K562 (cell line): ENCODE data around the gene BICD1. TPM values are rescaled to one million over a fixed set of nuclear protein-coding genes. Genes with fewer than 3 reads are reported as not detected.
A peak's percentile ranks its signal among the peaks of the same experiment; 100 is the strongest.

ENCODE experiments used
- ATF7 ChIP-seq: fragments of 450-650 bp; IDR thresholded peaks from 2 replicates; pipeline ENCODE4 v1.7.1; 2014; ENCODE audit warnings: mild to moderate bottlenecking, moderate library complexity
- BMI1 ChIP-seq: fragments of 150-350 bp; IDR thresholded peaks from 2 replicates; pipeline ENCODE4 v1.6.1; 2014; ENCODE audit warnings: low read length
- DIDO1 ChIP-seq: fragments of 450-650 bp; IDR thresholded peaks from 2 replicates; pipeline ENCODE4 v1.6.1; 2016; ENCODE audit warnings: low read depth, missing biosample characterization, missing genetic modification characterization
- GABPB1 ChIP-seq: sonication (generic); formaldehyde crosslinking; IDR thresholded peaks from 2 replicates; pipeline ENCODE4 v1.8.0; 2022; ENCODE audit warnings: mild to moderate bottlenecking, missing genetic modification reagents
- GMEB1 ChIP-seq: fragments of 250-450 bp; sonication (Bioruptor Pico); IDR thresholded peaks from 2 replicates; pipeline ENCODE4 v1.4.0; 2020; ENCODE audit warnings: mild to moderate bottlenecking
- HDAC2 ChIP-seq: fragments of 450-650 bp; IDR thresholded peaks from 2 replicates; pipeline ENCODE4 v1.6.1; 2016; ENCODE audit warnings: mild to moderate bottlenecking
- HNRNPLL ChIP-seq: fragments of 200-400 bp; formaldehyde crosslinking; IDR thresholded peaks from 2 replicates; pipeline ENCODE4 v1.6.1; 2017; ENCODE audit warnings: low read length, low read depth, mild to moderate bottlenecking; ENCODE audit not compliant: poor library complexity, severe bottlenecking
- JUND ChIP-seq, 2 experiments: IDR thresholded peaks; 2 replicates in 1 of 2; 3 replicates in 1 of 2; pipeline ENCODE4 v1.6.1; 2011; ENCODE audit warnings: borderline replicate concordance in 2 of 2, low read depth in 2 of 2, low read length in 2 of 2, improper control_type of control experiment in 1 of 2, missing biosample characterization in 1 of 2, missing genetic modification characterization in 1 of 2, missing genetic modification reagents in 1 of 2
- NCOA2 ChIP-seq, 2 experiments: fragments of 450-650 bp; IDR thresholded peaks; 2 replicates each; pipeline ENCODE4 v1.6.1; 2018; ENCODE audit warnings: mild to moderate bottlenecking in 2 of 2, moderate library complexity in 1 of 2; ENCODE audit not compliant: partially characterized antibody in 2 of 2
- NEUROD1 ChIP-seq: fragments of 150-350 bp; IDR thresholded peaks from 2 replicates; pipeline ENCODE4 v1.6.1; 2014; ENCODE audit warnings: borderline replicate concordance, low read length, low read depth; ENCODE audit not compliant: partially characterized antibody
- NRF1 ChIP-seq, 2 experiments: fragments of 450-650 bp; IDR thresholded peaks in 1 of 2; conservative IDR thresholded peaks in 1 of 2; 2 replicates each; pipeline ENCODE4 v1.6.1; 2014; ENCODE audit warnings: mild to moderate bottlenecking in 2 of 2
- PHF20 ChIP-seq: fragments of 450-650 bp; IDR thresholded peaks from 2 replicates; pipeline ENCODE4 v1.6.1; 2018; ENCODE audit not compliant: partially characterized antibody
- PKNOX1 ChIP-seq: fragments of 450-650 bp; IDR thresholded peaks from 2 replicates; pipeline ENCODE4 v1.6.1; 2016
- RBFOX2 ChIP-seq: fragments of 200-400 bp; formaldehyde crosslinking; IDR thresholded peaks from 2 replicates; pipeline ENCODE4 v1.6.1; 2017; ENCODE audit warnings: low read depth, mild to moderate bottlenecking, low read length, moderate library complexity
- RBM25 ChIP-seq: fragments of 200-400 bp; formaldehyde crosslinking; IDR thresholded peaks from 2 replicates; pipeline ENCODE4 v1.6.1; 2018; ENCODE audit warnings: low read length, low read depth, moderate library complexity; ENCODE audit not compliant: severe bottlenecking
- SLC30A9 ChIP-seq: fragments of 250-450 bp; sonication (Bioruptor Pico); IDR thresholded peaks from 2 replicates; pipeline ENCODE4 v1.8.0; 2022; ENCODE audit warnings: mild to moderate bottlenecking, moderate library complexity
- TSC22D4 ChIP-seq: fragments of 450-650 bp; IDR thresholded peaks from 2 replicates; pipeline ENCODE4 v1.6.1; 2016; ENCODE audit warnings: missing genetic modification characterization, missing biosample characterization, control low read depth
- ZBTB49 ChIP-seq: sonication (generic); formaldehyde crosslinking; IDR thresholded peaks from 2 replicates; pipeline ENCODE4 v1.8.0; 2022; ENCODE audit warnings: missing genetic modification reagents, mild to moderate bottlenecking, borderline replicate concordance
- ZC3H11A ChIP-seq: IDR thresholded peaks from 2 replicates; pipeline ENCODE4 v1.6.1; 2012; ENCODE audit warnings: low read depth, low read length, improper control_type of control experiment
- ZFX ChIP-seq: sonication (generic); formaldehyde crosslinking; IDR thresholded peaks from 2 replicates; pipeline ENCODE4 v1.8.0; 2022; ENCODE audit warnings: mild to moderate bottlenecking, missing genetic modification reagents, moderate library complexity
- ZNF184 ChIP-seq: sonication (generic); formaldehyde crosslinking; IDR thresholded peaks from 2 replicates; pipeline ENCODE4 v1.5.0; 2020; ENCODE audit warnings: missing genetic modification reagents
- ZNF511 ChIP-seq: sonication (generic); formaldehyde crosslinking; IDR thresholded peaks from 2 replicates; pipeline ENCODE4 v1.8.0; 2022; ENCODE audit warnings: mild to moderate bottlenecking, missing genetic modification reagents
- polyA plus RNA-seq, 8 experiments: library from polyadenylated mRNA; depleted of rRNA in 4 of 8; stranded (reverse) in 5 of 8; unstranded in 3 of 8; fragments of >200 nt; fragmentation: Nextera tagmentation in 2 of 8; fragmentation: Illumina TruSeq in 1 of 8; extraction: Ambion mirVana in 2 of 8; extraction: Trizol in 1 of 8; gene quantifications; 2 replicates each; pipeline versions ENCODE4 v1.2.1 to v1.2.3, GENCODE V29; 2011 to 2014; ENCODE audit warnings: inconsistent platforms in 1 of 8, missing spikeins in 1 of 8
- total RNA-seq, 7 experiments: library from RNA; depleted of rRNA in 6 of 7; stranded (reverse); fragments of >200 nt in 6 of 7; fragmentation: Illumina TruSeq in 2 of 7; extraction: Trizol in 2 of 7; gene quantifications; 2 replicates each; pipeline versions ENCODE4 v1.2.1 to v1.2.3, GENCODE V29; 2011 to 2021; ENCODE audit warnings: low replicate concordance in 1 of 7

BICD1 gene
- total and polyA plus RNA-seq, 9 of the 15 experiments (the other 6 are each of a cell fraction or from before 2014, with no cell fraction given), result 3.5 to 21.1 (median 12.5) TPM

GRCh38 chr12:32399370-32400113 is 292.9 kb downstream of the BICD1 start, which contains the start of gene FGD4 (continued):
- TF ChIP-seq RBM25 (no peak), ZNF184 (no peak), HNRNPLL (peak; percentile 59), JUND (IDR thresholded peaks at IDR 0.05; ENCODE audit: borderline replicate concordance, low read depth, low read length) (0 out of 2 replicates have a peak, but pooled peaks have one; percentile 29), JUND (tag; IDR thresholded peaks at IDR 0.05; ENCODE audit: borderline replicate concordance, low read depth, low read length) (no peak; the same call in 2 of the 3 replicates), PKNOX1 (peak; percentile 32; the same call in 1 of the 2 replicates), ZBTB49 (CRISPR knock-in tag) (no peak), NEUROD1 (no peak), NCOA2 (IDR thresholded peaks at IDR 0.05; ENCODE audit: partially characterized antibody in 2 of 2) (no peak), SLC30A9 (CRISPR knock-in tag) (no peak), TSC22D4 (tag) (no peak), PHF20 (peak; percentile 68), ZC3H11A (no peak), GMEB1 (no peak), ZFX (peak; percentile 44), ATF7 (peak; percentile 39; the same call in 1 of the 2 replicates), GABPB1 (CRISPR knock-in tag) (peak; percentile 46; the same call in 1 of the 2 replicates), ZNF511 (CRISPR knock-in tag) (peak; percentile 47; the same call in 1 of the 2 replicates), BMI1 (no peak), HDAC2 (0 out of 2 replicates have a peak, but pooled peaks have one; percentile 20), NRF1 (conservative IDR thresholded peaks at IDR 0.05 in 1 of 2, IDR thresholded peaks at IDR 0.05 in 1 of 2) (peak; percentile 73 to 77), RBFOX2 (peak; percentile 55), DIDO1 (tag) (no peak)
